ENCODE measurements around the gene DRC1.

Gene DRC1

GRCh38 chr2:26448651-26449050 lies 46.9 kb downstream of the DRC1 start:
- no peak for DNase-seq (ENCODE audit: low read depth)

- no peak for DNase-seq (ENCODE audit: low read depth)
Measured at GRCh38 chr2:26449278-26450030, 47.7 kb downstream of the DRC1 start.

GRCh38 chr2:26450031-26450635 lies 48.4 kb downstream of the DRC1 start:
- no peak for DNase-seq (ENCODE audit: low read depth)

GRCh38 chr2:26451700-26452099 lies 50.0 kb downstream of the DRC1 start:
- no peak for DNase-seq (ENCODE audit: low read depth)

GRCh38 chr2:26453421-26454329 lies 52.0 kb downstream of the DRC1 start:
- no peak for DNase-seq (ENCODE audit: low read depth)

- no peak for DNase-seq (ENCODE audit: low read depth)
Measured at GRCh38 chr2:26454561-26455001, 52.9 kb downstream of the DRC1 start.

- DNase-seq (ENCODE audit: low read depth): no peak
Measured at GRCh38 chr2:26455037-26455669, 53.4 kb downstream of the DRC1 start.

GRCh38 chr2:26455670-26456439 lies 54.1 kb downstream of the DRC1 start:
- DNase-seq (ENCODE audit: low read depth): no peak

GRCh38 chr2:26456440-26457250 lies 54.9 kb downstream of the DRC1 start:
- DNase-seq (ENCODE audit: low read depth): no peak

- no peak for DNase-seq (ENCODE audit: low read depth)
Measured at GRCh38 chr2:26457251-26457666, 55.5 kb downstream of the DRC1 start.

- no peak for DNase-seq (ENCODE audit: low read depth)
Measured at GRCh38 chr2:26457695-26458364, 56.1 kb downstream of the DRC1 start.

GRCh38 chr2:26458365-26459042 lies 56.8 kb downstream of the DRC1 start:
- no peak for DNase-seq (ENCODE audit: low read depth)

- DNase-seq (ENCODE audit: low read depth): no peak
Measured at GRCh38 chr2:26459991-26460612, 58.4 kb downstream of the DRC1 start.

- no peak for DNase-seq (ENCODE audit: low read depth)
Measured at GRCh38 chr2:26460613-26461031, 58.9 kb downstream of the DRC1 start.

GRCh38 chr2:26461601-26462023 lies 59.9 kb downstream of the DRC1 start:
- DNase-seq (ENCODE audit: low read depth): no peak

GRCh38 chr2:26462100-26462499 lies 60.4 kb downstream of the DRC1 start:
- no peak for DNase-seq (ENCODE audit: low read depth)

GRCh38 chr2:26462511-26463243 lies 61.0 kb downstream of the DRC1 start:
- DNase-seq (ENCODE audit: low read depth): peak; percentile 37
